Natural killer cell (primary cell): Measurements from ENCODE around the gene PARVB. TPM values are rescaled to one million over a fixed set of nuclear protein-coding genes. Genes with fewer than 3 reads are reported as not detected.

Source experiments
- ATAC-seq, 3 donors: fragments of 150-1000 bp in 2 of 3; fragments of 200-7000 bp in 1 of 3; cut with Tn5 transposase; 1 replicate in 1 of 3; 2 replicates in 2 of 3; pipeline ENCODE4 v1.10.0; 2021; ENCODE audit warnings: mild to moderate bottlenecking in 2 of 3, moderate library complexity in 2 of 3
- DNase-seq, 2 donors: peaks; one replicate each; pipeline versions ENCODE4 v3.0.0 to v3.0.0-alpha.2; 2013 to 2021; ENCODE audit warnings: mixed read lengths in 1 of 2
- H3K27ac ChIP-seq: one replicate; pipeline ENCODE4 v1.5.1; 2013; ENCODE audit warnings: mild to moderate bottlenecking, low read length
- H3K27me3 ChIP-seq: one replicate; pipeline ENCODE4 v1.6.1; 2013; ENCODE audit warnings: low read length; ENCODE audit not compliant: control insufficient read depth, insufficient read depth
- H3K36me3 ChIP-seq: one replicate; pipeline ENCODE4 v1.6.1; 2013; ENCODE audit warnings: low read length; ENCODE audit not compliant: control insufficient read depth, insufficient read depth
- H3K4me1 ChIP-seq: one replicate; pipeline ENCODE4 v1.6.1; 2013; ENCODE audit warnings: low read length; ENCODE audit not compliant: control insufficient read depth, insufficient read depth
- H3K4me3 ChIP-seq: one replicate; pipeline ENCODE4 v1.5.1; 2013; ENCODE audit warnings: low read length
- H3K9me3 ChIP-seq: one replicate; pipeline ENCODE4 v1.6.1; 2013; ENCODE audit warnings: low read length; ENCODE audit not compliant: control insufficient read depth, insufficient read depth
- H3K27ac Mint-ChIP-seq, 2 donors: one replicate each; pipeline ENCODE4 v1.8.0; 2022; ENCODE audit warnings: mild to moderate bottlenecking in 2 of 2, mixed read lengths in 2 of 2, moderate library complexity in 1 of 2
- H3K27me3 Mint-ChIP-seq, 2 donors: one replicate each; pipeline ENCODE4 v1.8.0; 2022; ENCODE audit warnings: low read depth in 2 of 2, mixed read lengths in 2 of 2
- H3K36me3 Mint-ChIP-seq: one replicate; pipeline ENCODE4 v1.8.0; 2022; ENCODE audit warnings: mixed read lengths
- H3K4me1 Mint-ChIP-seq, 2 donors: one replicate each; pipeline ENCODE4 v1.8.0; 2022; ENCODE audit warnings: mixed read lengths in 2 of 2
- H3K4me3 Mint-ChIP-seq: one replicate; pipeline ENCODE4 v1.8.0; 2022; ENCODE audit warnings: mild to moderate bottlenecking, moderate library complexity, mixed read lengths
- H3K9me3 Mint-ChIP-seq, 2 donors: one replicate each; pipeline ENCODE4 v1.8.0; 2022; ENCODE audit warnings: mixed read lengths in 2 of 2
- WGBS: methylation state at CpG from one replicate; pipeline ENCODE4 v1.1.7; 2013; ENCODE audit warnings: missing lambda C conversion rate; ENCODE audit not compliant: insufficient coverage; 5-methylcytosine and 5-hydroxymethylcytosine counted together
- intact Hi-C: fragments of 100-400 bp; cut with micrococcal nuclease; formaldehyde crosslinking; loops from one replicate; pipeline ENCODE4 v1.14.2; 2022
- total RNA-seq, 4 donors: library from RNA; stranded (reverse); fragments of 120-200 nt in 1 of 4; gene quantifications; one replicate each; pipeline versions ENCODE4 v1.2.3 to v1.2.4, GENCODE V29; 2013 to 2022
- TF ChIP-seq, protein P1 (sequence below): fragments of 200-600 bp; IDR thresholded peaks from one replicate; pipeline ENCODE4 v1.8.0; 2022; ENCODE audit warnings: antibody characterized with exemption

Gene PARVB
- total RNA-seq, 3 donors from 2014 or later (not counting 1 experiment from before 2014, with no cell fraction given) = 2.9 to 12.5 (median 8.1) TPM

DNA sequence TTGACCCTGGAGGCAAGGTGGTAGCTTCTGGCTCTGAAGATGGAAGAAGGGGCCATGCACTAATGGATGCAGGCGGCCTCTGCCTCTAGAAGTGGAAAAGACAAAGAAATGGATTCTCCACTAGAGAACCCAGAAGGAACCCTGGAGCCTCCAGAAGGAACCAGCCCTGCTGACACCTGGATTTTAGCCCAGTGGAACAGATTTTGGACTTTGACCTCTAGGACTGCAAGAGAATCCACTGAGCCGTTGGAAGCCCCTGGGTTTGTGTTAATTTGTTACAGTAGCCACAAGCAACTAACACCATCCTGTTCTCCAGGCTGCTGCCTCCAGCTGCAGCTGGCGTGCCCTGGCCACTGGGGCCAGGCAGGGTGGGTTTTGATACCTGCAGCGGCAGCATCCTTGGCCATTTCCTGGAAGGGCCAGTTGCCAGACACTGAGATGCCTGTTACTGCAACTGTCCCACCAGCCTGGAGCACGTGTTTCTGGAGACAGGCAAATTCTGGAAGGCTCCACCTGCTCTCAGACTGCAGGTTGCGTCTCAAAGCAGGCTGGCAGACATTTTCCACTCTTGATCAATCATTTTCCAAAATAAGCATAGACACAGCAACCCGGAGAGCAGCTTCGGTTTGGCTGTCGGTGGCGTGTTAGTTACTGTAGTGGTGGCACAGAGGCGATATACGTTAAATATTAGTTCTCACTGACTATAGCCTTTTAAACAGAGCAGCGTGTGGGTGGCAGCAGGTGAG is 79.8 kb downstream of the PARVB start:
- Mint-ChIP-seq H3K27me3 (no peaks in the 10 kb centered on the region), H3K4me3 (no peak overlapping the region), H3K36me3 (no peaks in the 10 kb centered on the region), H3K4me1 (no peaks in the 10 kb centered on the region), H3K9me3 (no peaks in the 10 kb centered on the region), H3K27ac (no peak overlapping the region)
- DNase-seq = no peak
- no peaks in the 10 kb centered on the region for H3K4me1 ChIP-seq
- H3K27me3 ChIP-seq = no peaks in the 10 kb centered on the region
- TF ChIP-seq, protein P1, sequence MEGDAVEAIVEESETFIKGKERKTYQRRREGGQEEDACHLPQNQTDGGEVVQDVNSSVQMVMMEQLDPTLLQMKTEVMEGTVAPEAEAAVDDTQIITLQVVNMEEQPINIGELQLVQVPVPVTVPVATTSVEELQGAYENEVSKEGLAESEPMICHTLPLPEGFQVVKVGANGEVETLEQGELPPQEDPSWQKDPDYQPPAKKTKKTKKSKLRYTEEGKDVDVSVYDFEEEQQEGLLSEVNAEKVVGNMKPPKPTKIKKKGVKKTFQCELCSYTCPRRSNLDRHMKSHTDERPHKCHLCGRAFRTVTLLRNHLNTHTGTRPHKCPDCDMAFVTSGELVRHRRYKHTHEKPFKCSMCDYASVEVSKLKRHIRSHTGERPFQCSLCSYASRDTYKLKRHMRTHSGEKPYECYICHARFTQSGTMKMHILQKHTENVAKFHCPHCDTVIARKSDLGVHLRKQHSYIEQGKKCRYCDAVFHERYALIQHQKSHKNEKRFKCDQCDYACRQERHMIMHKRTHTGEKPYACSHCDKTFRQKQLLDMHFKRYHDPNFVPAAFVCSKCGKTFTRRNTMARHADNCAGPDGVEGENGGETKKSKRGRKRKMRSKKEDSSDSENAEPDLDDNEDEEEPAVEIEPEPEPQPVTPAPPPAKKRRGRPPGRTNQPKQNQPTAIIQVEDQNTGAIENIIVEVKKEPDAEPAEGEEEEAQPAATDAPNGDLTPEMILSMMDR = no peak
- intact Hi-C loops = no loop called here
- no peak overlapping the region for H3K4me3 ChIP-seq
- H3K36me3 ChIP-seq = no peaks in the 10 kb centered on the region
- 98% methylated on average over 13 of the region's 13 CpGs for WGBS
- H3K27ac ChIP-seq = no peak overlapping the region
- no peak for ATAC-seq
- no peaks in the 10 kb centered on the region for H3K9me3 ChIP-seq

DNA sequence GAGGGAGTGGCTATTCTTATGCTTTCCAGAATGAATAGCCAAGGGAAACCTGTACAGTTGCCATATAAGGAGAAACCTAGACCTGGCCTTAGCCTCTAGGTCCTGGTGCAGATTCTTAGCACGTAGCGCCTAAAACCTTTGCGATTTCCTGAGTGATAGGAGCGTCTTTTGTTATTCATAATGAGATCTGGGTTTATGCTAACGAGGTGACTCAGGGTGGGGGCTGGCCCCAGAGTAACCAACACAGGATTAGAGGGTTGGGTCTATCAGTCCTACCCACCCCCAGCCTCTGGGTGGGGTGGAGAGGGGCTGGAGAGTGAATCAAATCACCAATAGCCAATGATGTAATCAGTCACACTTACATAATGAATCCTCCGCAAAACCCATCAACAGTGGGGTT is 83.2 kb downstream of the PARVB start:
- ATAC-seq (no peak), DNase-seq (no peak)
- WGBS = 72% methylated on average over 6 of the region's 6 CpGs
- Histone ChIP-seq H3K27me3 (no peaks in the 10 kb centered on the region), H3K36me3 (no peaks in the 10 kb centered on the region), H3K4me1 (no peaks in the 10 kb centered on the region), H3K27ac (no peak overlapping the region), H3K4me3 (no peak overlapping the region), H3K9me3 (no peaks in the 10 kb centered on the region)
- Mint-ChIP-seq H3K36me3 (no peaks in the 10 kb centered on the region), H3K9me3 (no peaks in the 10 kb centered on the region), H3K27ac (no peak overlapping the region), H3K27me3 (no peaks in the 10 kb centered on the region), H3K4me3 (no peak overlapping the region), H3K4me1 (no peaks in the 10 kb centered on the region)
- TF ChIP-seq, protein P1 = no peak
- intact Hi-C loops = no loop called here

DNA sequence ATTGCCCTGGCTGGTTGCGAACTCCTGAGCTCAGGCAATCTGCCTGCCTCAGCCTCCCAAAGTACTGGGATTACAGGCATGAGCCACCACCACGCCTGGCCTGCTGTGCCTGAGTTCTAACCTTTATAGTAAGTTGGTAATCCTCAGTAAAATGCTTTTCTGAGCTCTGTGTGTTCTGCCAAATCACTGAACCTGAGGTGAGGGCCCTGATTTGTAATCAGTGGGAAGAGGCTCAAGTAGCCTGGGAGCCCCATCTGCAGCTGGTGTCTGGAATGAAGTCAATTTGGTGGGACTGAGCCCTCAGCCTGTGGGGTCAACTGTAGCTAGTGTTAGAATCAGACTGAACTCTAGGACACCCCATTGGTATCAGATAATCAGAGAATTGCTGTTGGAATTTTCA is 84.0 kb downstream of the PARVB start:
- intact Hi-C loops = no loop called here
- TF ChIP-seq, protein P1 = no peak
- no peak overlapping the region for H3K27ac Mint-ChIP-seq
- H3K36me3 Mint-ChIP-seq = no peaks in the 10 kb centered on the region
- no peaks in the 10 kb centered on the region for H3K27me3 ChIP-seq
- no peaks in the 10 kb centered on the region for H3K4me1 ChIP-seq
- 97% methylated on average over 2 of the region's 2 CpGs for WGBS
- no peaks in the 10 kb centered on the region for H3K27me3 Mint-ChIP-seq
- H3K4me3 ChIP-seq = no peak overlapping the region
- H3K4me3 Mint-ChIP-seq = no peak overlapping the region
- no peaks in the 10 kb centered on the region for H3K36me3 ChIP-seq
- DNase-seq (no peak), ATAC-seq (no peak)
- H3K4me1 Mint-ChIP-seq = no peaks in the 10 kb centered on the region
- no peak overlapping the region for H3K27ac ChIP-seq
- no peaks in the 10 kb centered on the region for H3K9me3 ChIP-seq
- no peaks in the 10 kb centered on the region for H3K9me3 Mint-ChIP-seq
